HCT116 (cell line): ENCODE results near the gene TRIM45.

Experiments
- EZH2phosphoT487 ChIP-seq: fragments of 200-600 bp; IDR thresholded peaks from 2 replicates; pipeline ENCODE4 v1.6.1; 2018; ENCODE audit warnings: antibody characterized with exemption, borderline replicate concordance
- JUND ChIP-seq: IDR thresholded peaks from 2 replicates; pipeline ENCODE4 v1.6.1; 2012
- POLR2A ChIP-seq: IDR thresholded peaks from 2 replicates; pipeline ENCODE4 v1.7.0; 2011; ENCODE audit warnings: borderline replicate concordance; ENCODE audit not compliant: insufficient read depth, insufficient read length; ENCODE audit errors: extremely low read depth
- POLR2AphosphoS5 ChIP-seq: IDR thresholded peaks from 2 replicates; pipeline ENCODE4 v1.6.1; 2011; ENCODE audit warnings: mild to moderate bottlenecking, low read depth, low read length, moderate library complexity
- SP1 ChIP-seq: IDR thresholded peaks from 2 replicates; pipeline ENCODE4 v1.6.1; 2012; ENCODE audit warnings: low read depth
- YY1 ChIP-seq: IDR thresholded peaks from 2 replicates; pipeline ENCODE4 v1.6.1; 2011; ENCODE audit warnings: low read length, low read depth, moderate library complexity, mild to moderate bottlenecking; ENCODE audit not compliant: insufficient replicate concordance; ENCODE audit errors: extremely low read depth
- TF ChIP-seq, protein P1 (sequence below), 3 experiments: fragments of 200-600 bp in 1 of 3; sonication (generic) in 1 of 3; IDR thresholded peaks in 2 of 3; conservative IDR thresholded peaks in 1 of 3; 2 replicates each; pipeline ENCODE4 v1.5.1; 2012 to 2017; ENCODE audit warnings: low read depth in 2 of 3, low read length in 2 of 3, antibody characterized with exemption in 1 of 3, borderline replicate concordance in 1 of 3, control low read depth in 1 of 3, mild to moderate bottlenecking in 1 of 3, mixed read lengths in 1 of 3, mixed run types in 1 of 3, moderate library complexity in 1 of 3; ENCODE audit not compliant: insufficient read depth in 1 of 3
- TF ChIP-seq, protein P2 (sequence below): IDR thresholded peaks from 2 replicates; pipeline ENCODE4 v1.6.1; 2012; ENCODE audit warnings: low read depth

DNA sequence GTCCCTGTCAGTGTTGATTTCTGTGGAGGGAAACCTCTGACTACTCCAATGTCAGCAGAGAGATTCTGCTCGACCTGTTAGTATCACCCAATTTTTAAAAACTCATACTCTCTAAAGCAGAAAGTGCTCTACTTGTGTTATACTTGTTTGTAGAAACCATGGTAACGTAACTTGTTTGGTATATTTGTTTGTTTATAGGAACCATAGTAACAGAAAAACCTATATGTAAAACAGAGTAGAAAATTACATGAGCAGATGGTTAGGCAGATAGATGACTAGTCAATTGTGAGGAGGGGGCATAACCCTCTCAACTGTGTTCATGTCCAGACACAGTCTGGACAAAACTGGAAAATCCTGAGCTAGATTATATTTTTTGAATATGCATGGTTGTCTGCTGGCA, 6.7 kb downstream of the TRIM45 start:
- TF ChIP-seq POLR2A (no peak), YY1 (no peak), JUND (no peak), SP1 (no peak), POLR2AphosphoS5 (no peak), EZH2phosphoT487 (no peak)
- TF ChIP-seq, protein P1, sequence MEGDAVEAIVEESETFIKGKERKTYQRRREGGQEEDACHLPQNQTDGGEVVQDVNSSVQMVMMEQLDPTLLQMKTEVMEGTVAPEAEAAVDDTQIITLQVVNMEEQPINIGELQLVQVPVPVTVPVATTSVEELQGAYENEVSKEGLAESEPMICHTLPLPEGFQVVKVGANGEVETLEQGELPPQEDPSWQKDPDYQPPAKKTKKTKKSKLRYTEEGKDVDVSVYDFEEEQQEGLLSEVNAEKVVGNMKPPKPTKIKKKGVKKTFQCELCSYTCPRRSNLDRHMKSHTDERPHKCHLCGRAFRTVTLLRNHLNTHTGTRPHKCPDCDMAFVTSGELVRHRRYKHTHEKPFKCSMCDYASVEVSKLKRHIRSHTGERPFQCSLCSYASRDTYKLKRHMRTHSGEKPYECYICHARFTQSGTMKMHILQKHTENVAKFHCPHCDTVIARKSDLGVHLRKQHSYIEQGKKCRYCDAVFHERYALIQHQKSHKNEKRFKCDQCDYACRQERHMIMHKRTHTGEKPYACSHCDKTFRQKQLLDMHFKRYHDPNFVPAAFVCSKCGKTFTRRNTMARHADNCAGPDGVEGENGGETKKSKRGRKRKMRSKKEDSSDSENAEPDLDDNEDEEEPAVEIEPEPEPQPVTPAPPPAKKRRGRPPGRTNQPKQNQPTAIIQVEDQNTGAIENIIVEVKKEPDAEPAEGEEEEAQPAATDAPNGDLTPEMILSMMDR (IDR thresholded peaks at IDR 0.05 in 2 of 3, conservative IDR thresholded peaks at IDR 0.05 in 1 of 3; ENCODE audit: borderline replicate concordance in 1 of 3, insufficient read depth in 1 of 3, low read depth in 2 of 3, low read length in 2 of 3), result no peak
- TF ChIP-seq, protein P2, sequence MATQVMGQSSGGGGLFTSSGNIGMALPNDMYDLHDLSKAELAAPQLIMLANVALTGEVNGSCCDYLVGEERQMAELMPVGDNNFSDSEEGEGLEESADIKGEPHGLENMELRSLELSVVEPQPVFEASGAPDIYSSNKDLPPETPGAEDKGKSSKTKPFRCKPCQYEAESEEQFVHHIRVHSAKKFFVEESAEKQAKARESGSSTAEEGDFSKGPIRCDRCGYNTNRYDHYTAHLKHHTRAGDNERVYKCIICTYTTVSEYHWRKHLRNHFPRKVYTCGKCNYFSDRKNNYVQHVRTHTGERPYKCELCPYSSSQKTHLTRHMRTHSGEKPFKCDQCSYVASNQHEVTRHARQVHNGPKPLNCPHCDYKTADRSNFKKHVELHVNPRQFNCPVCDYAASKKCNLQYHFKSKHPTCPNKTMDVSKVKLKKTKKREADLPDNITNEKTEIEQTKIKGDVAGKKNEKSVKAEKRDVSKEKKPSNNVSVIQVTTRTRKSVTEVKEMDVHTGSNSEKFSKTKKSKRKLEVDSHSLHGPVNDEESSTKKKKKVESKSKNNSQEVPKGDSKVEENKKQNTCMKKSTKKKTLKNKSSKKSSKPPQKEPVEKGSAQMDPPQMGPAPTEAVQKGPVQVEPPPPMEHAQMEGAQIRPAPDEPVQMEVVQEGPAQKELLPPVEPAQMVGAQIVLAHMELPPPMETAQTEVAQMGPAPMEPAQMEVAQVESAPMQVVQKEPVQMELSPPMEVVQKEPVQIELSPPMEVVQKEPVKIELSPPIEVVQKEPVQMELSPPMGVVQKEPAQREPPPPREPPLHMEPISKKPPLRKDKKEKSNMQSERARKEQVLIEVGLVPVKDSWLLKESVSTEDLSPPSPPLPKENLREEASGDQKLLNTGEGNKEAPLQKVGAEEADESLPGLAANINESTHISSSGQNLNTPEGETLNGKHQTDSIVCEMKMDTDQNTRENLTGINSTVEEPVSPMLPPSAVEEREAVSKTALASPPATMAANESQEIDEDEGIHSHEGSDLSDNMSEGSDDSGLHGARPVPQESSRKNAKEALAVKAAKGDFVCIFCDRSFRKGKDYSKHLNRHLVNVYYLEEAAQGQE, result no peak
